SKM-1 (cell line): ENCODE data around the gene IPPK.
"Not testable (repeated sequence)": the region's sequence is repeated elsewhere in the genome, so short reads cannot be mapped to it uniquely, and the experiment has no call there.

Experiments
- DNase-seq: peaks from one replicate; lab custom pipeline; 2025; ENCODE audit not compliant: unreplicated experiment; lab: John Stamatoyannopoulos, UW

Gene IPPK

GRCh38 chr9:92638621-92639101 lies 31.3 kb downstream of the IPPK start:
- no peak for DNase-seq

- DNase-seq: no peak
These were observed 31.9 kb downstream of the IPPK start for GRCh38 chr9:92637886-92638620.

- DNase-seq: no peak
These were observed 32.6 kb downstream of the IPPK start for GRCh38 chr9:92637326-92637725.

GRCh38 chr9:92636627-92637026 lies 33.3 kb downstream of the IPPK start:
- no peak for DNase-seq

GRCh38 chr9:92635760-92636159 lies 34.2 kb downstream of the IPPK start:
- DNase-seq: no peak

- DNase-seq: peak; percentile 2
These were observed 35.0 kb downstream of the IPPK start for GRCh38 chr9:92634712-92635605.

- DNase-seq: no peak
These were observed 36.2 kb downstream of the IPPK start for GRCh38 chr9:92633614-92634278.

GRCh38 chr9:92632641-92633040 lies 37.3 kb downstream of the IPPK start:
- no peak for DNase-seq

- no peak for DNase-seq
These were observed 38.2 kb downstream of the IPPK start for GRCh38 chr9:92631452-92632343.

- no peak for DNase-seq
These were observed 42.3 kb downstream of the IPPK start for GRCh38 chr9:92627651-92628050.

- DNase-seq: no peak
These were observed 43.4 kb downstream of the IPPK start for GRCh38 chr9:92626484-92626883.

- DNase-seq: not testable (repeated sequence)
These were observed 46.0 kb downstream of the IPPK start for GRCh38 chr9:92623936-92624335.

- no peak for DNase-seq
These were observed 49.1 kb downstream of the IPPK start for GRCh38 chr9:92620845-92621244.

- DNase-seq: no peak
These were observed 50.2 kb downstream of the IPPK start for GRCh38 chr9:92619601-92620300.

GRCh38 chr9:92618633-92619225 lies 51.2 kb downstream of the IPPK start:
- no peak for DNase-seq

- no peak for DNase-seq
These were observed 51.9 kb downstream of the IPPK start for GRCh38 chr9:92617951-92618510.

- no peak for DNase-seq
These were observed 52.6 kb downstream of the IPPK start for GRCh38 chr9:92617195-92617813.

- DNase-seq: no peak
These were observed 53.2 kb downstream of the IPPK start for GRCh38 chr9:92616655-92617111.

GRCh38 chr9:92616199-92616641 lies 53.7 kb downstream of the IPPK start:
- no peak for DNase-seq
